Mammary epithelial cell (primary cell): ENCODE data around the gene ZCCHC14.

Experiments
- CTCF ChIP-seq, 2 donors: IDR thresholded peaks in 1 of 2; conservative IDR thresholded peaks in 1 of 2; 2 replicates each; pipeline ENCODE4 v1.5.1; 2011 to 2012; ENCODE audit warnings: inconsistent platforms in 2 of 2, low read length in 2 of 2, mild to moderate bottlenecking in 2 of 2, control low read depth in 1 of 2, low read depth in 1 of 2; ENCODE audit not compliant: insufficient read depth in 1 of 2; ENCODE audit errors: extremely low read depth in 1 of 2
- EZH2 ChIP-seq: IDR thresholded peaks from 2 replicates; pipeline ENCODE4 v1.6.1; 2012; ENCODE audit warnings: low read length, inconsistent platforms, borderline replicate concordance

- TF ChIP-seq CTCF (conservative IDR thresholded peaks at IDR 0.05 in 1 of 2, IDR thresholded peaks at IDR 0.05 in 1 of 2; ENCODE audit: extremely low read depth in 1 of 2, insufficient read depth in 1 of 2, low read depth in 1 of 2, low read length in 2 of 2) (no peak), EZH2 (no peak)
Measured at GRCh38 chr16:87423429-87423828, 69.4 kb downstream of the ZCCHC14 start.
